ENCODE data around the gene KCTD10. TPM values are rescaled to one million over a fixed set of nuclear protein-coding genes. Genes with fewer than 3 reads are reported as not detected.

The KCTD10 gene
- total RNA-seq, 1 donor from 2014 or later, result 80.4 TPM

GRCh38 chr12:109447482-109447881 lies 29.6 kb downstream of the KCTD10 start:
- DNase-seq (ENCODE audit: low spot score), result no peak
- no peak overlapping the region for H3K4me3 Mint-ChIP-seq (ENCODE audit: unreplicated experiment)
- H3K9me3 Mint-ChIP-seq (ENCODE audit: low read depth), result no peaks in the 10 kb centered on the region
- TF ChIP-seq, protein P1, sequence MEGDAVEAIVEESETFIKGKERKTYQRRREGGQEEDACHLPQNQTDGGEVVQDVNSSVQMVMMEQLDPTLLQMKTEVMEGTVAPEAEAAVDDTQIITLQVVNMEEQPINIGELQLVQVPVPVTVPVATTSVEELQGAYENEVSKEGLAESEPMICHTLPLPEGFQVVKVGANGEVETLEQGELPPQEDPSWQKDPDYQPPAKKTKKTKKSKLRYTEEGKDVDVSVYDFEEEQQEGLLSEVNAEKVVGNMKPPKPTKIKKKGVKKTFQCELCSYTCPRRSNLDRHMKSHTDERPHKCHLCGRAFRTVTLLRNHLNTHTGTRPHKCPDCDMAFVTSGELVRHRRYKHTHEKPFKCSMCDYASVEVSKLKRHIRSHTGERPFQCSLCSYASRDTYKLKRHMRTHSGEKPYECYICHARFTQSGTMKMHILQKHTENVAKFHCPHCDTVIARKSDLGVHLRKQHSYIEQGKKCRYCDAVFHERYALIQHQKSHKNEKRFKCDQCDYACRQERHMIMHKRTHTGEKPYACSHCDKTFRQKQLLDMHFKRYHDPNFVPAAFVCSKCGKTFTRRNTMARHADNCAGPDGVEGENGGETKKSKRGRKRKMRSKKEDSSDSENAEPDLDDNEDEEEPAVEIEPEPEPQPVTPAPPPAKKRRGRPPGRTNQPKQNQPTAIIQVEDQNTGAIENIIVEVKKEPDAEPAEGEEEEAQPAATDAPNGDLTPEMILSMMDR (IDR thresholded peaks at IDR 0.05), result no peak
- no peak overlapping the region for H3K27ac Mint-ChIP-seq (ENCODE audit: unreplicated experiment)
- peaks cover 16% of the 10 kb centered on the region for H3K4me1 Mint-ChIP-seq (ENCODE audit: low read depth)
- peaks cover 31% of the 10 kb centered on the region for H3K36me3 Mint-ChIP-seq (ENCODE audit: low read depth)
- H3K27me3 Mint-ChIP-seq (ENCODE audit: low read depth), result no peaks in the 10 kb centered on the region

DNA sequence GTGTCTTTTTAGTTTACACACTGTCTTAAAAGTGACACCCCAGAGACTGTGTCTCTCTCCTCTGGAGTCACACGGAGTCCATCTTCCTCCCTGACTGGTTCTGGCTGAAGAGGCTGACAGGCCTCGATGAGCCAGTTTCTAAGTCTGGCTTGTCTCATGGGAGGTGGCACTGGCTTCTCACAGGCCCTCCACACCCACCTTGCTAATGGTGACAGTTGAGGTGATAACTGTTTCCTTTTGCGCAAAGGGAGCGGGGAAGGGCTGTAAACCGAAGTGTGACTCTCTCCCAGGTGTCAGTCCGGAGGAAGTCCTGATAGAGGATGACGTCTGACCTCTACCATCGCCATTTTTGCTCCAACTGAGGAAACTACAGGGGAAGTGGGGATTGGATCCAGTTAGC lies 30.2 kb downstream of the KCTD10 start:
- DNase-seq (ENCODE audit: low spot score), result no peak
- TF ChIP-seq, protein P1 (IDR thresholded peaks at IDR 0.05), result no peak
- H3K4me3 Mint-ChIP-seq (ENCODE audit: unreplicated experiment), result no peak overlapping the region
- H3K27me3 Mint-ChIP-seq (ENCODE audit: low read depth), result no peaks in the 10 kb centered on the region
- no peak overlapping the region for H3K27ac Mint-ChIP-seq (ENCODE audit: unreplicated experiment)
- H3K36me3 Mint-ChIP-seq (ENCODE audit: low read depth), result peaks cover 30% of the 10 kb centered on the region
- H3K4me1 Mint-ChIP-seq (ENCODE audit: low read depth), result peaks cover 16% of the 10 kb centered on the region
- no peaks in the 10 kb centered on the region for H3K9me3 Mint-ChIP-seq (ENCODE audit: low read depth)

DNA sequence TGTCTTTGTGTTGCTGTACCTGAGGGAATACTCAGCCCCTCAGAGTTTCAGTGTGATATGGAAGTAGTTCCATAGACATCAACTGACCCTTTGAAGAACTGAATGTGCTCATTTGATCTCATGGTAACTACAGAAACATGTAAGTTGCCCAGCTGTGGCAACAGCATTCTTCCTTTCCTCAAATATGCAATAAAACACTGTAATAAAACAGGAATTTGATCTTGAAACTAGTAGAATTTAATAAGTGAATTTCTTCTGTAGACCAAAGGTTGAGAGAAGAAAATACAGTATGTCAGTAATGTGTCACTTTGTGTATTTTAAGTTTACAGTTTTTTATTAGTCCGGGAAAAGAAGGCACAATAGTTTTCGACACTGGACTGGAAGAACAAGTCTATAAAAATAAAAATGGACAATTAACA lies 31.9 kb downstream of the KCTD10 start:
- Mint-ChIP-seq H3K9me3 (ENCODE audit: low read depth) (no peaks in the 10 kb centered on the region), H3K4me1 (ENCODE audit: low read depth) (peaks cover 13% of the 10 kb centered on the region), H3K36me3 (ENCODE audit: low read depth) (peaks cover 22% of the 10 kb centered on the region), H3K4me3 (ENCODE audit: unreplicated experiment) (no peak overlapping the region), H3K27me3 (ENCODE audit: low read depth) (no peaks in the 10 kb centered on the region), H3K27ac (ENCODE audit: unreplicated experiment) (peak overlapping the region; percentile 13)
- DNase-seq (ENCODE audit: low spot score), result no peak
- TF ChIP-seq, protein P1 (IDR thresholded peaks at IDR 0.05), result no peak

DNA sequence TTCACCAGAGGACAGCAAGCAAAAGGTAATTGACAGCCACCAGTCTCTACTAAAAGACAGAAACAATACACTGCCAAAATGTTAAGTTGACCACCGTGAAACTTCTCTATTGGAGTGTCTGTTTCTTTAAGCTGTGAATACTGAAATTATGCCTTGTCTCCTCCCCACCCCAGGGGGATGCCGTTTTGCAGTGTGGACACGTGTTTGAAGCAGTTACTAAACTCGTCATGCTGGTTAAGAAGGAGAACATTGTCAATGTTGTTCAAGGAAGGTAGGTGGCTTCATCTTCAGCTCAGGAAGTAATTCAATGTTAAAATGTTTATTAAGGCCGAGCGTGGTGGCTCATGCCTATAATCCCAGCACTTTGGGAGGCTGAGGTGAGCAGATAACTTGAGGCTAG lies 32.8 kb downstream of the KCTD10 start:
- Mint-ChIP-seq H3K4me1 (ENCODE audit: low read depth) (peaks cover 13% of the 10 kb centered on the region), H3K27me3 (ENCODE audit: low read depth) (no peaks in the 10 kb centered on the region), H3K36me3 (ENCODE audit: low read depth) (peaks cover 21% of the 10 kb centered on the region), H3K27ac (ENCODE audit: unreplicated experiment) (no peak overlapping the region), H3K9me3 (ENCODE audit: low read depth) (no peaks in the 10 kb centered on the region), H3K4me3 (ENCODE audit: unreplicated experiment) (no peak overlapping the region)
- no peak for DNase-seq (ENCODE audit: low spot score)
- TF ChIP-seq, protein P1 (IDR thresholded peaks at IDR 0.05), result no peak

DNA sequence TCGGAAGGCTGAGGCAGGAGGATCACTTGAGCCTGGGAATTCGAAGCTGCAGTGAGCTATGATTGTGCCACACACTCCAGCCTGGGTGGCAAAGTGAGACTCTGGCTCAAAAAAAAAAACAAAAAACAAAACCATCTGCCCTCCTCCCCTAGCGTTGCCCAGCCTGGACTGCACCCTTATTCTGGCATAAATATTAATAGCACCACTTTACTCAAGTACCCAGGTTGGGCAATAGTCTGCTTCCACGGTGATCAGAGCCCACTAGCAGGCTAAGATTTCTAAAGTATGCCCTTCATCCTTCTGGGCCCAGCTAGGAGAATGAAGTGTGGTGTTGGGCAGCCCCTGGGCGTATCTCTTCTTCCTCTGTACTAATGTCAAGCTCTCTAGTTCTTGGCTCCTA lies 33.3 kb downstream of the KCTD10 start:
- H3K36me3 Mint-ChIP-seq (ENCODE audit: low read depth), result peaks cover 19% of the 10 kb centered on the region
- H3K27me3 Mint-ChIP-seq (ENCODE audit: low read depth), result no peaks in the 10 kb centered on the region
- TF ChIP-seq, protein P1 (IDR thresholded peaks at IDR 0.05), result no peak
- no peak overlapping the region for H3K4me3 Mint-ChIP-seq (ENCODE audit: unreplicated experiment)
- no peak overlapping the region for H3K27ac Mint-ChIP-seq (ENCODE audit: unreplicated experiment)
- no peak for DNase-seq (ENCODE audit: low spot score)
- H3K4me1 Mint-ChIP-seq (ENCODE audit: low read depth), result peaks cover 10% of the 10 kb centered on the region
- H3K9me3 Mint-ChIP-seq (ENCODE audit: low read depth), result no peaks in the 10 kb centered on the region
